T-helper 1 cell treated with Interleukin-12 subunit alpha and Interleukin-12 subunit beta and Interleukin-4 antibody, amounts not matched to agents 30 μg/mL and 1 μg/mL, for 36 hours (primary cell): Measurements from ENCODE around the gene TIE1.
A peak's percentile ranks its signal among the peaks of the same experiment; 100 is the strongest.

Source experiments
- H3K27ac Mint-ChIP-seq: one replicate; pipeline ENCODE4 v1.8.0; 2021; ENCODE audit warnings: mild to moderate bottlenecking, mixed read lengths
- H3K27me3 Mint-ChIP-seq: one replicate; pipeline ENCODE4 v1.8.0; 2021; ENCODE audit warnings: low read depth, mixed read lengths
- H3K36me3 Mint-ChIP-seq: one replicate; pipeline ENCODE4 v1.8.0; 2021; ENCODE audit warnings: low read depth, mixed read lengths
- H3K4me1 Mint-ChIP-seq: one replicate; pipeline ENCODE4 v1.8.0; 2021; ENCODE audit warnings: low read depth, mixed read lengths
- H3K4me3 Mint-ChIP-seq: one replicate; pipeline ENCODE4 v1.8.0; 2021; ENCODE audit warnings: mild to moderate bottlenecking, moderate library complexity, mixed read lengths
- H3K9me3 Mint-ChIP-seq: one replicate; pipeline ENCODE4 v1.8.0; 2021; ENCODE audit warnings: mixed read lengths

Gene TIE1

DNA sequence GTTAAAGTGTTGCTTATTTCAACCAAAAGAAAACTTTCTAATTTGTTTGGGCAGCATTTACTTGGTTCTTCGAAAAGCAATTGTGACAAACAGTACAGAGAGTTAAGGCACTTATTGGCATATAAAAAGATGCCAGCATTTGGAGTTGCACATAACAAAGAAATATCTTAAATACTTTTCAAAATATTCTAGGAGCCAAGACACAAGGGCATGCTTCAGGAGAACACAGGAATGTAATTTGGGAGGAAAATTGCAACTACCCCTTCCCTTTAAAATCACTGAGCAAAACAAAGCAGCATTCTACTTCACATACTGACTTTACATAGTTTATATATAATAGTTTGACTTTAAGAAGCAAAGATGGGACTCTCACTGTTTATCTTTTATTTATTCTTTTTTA is 4.6 kb upstream of the TIE1 start:
- Mint-ChIP-seq H3K27me3 (no peaks in the 10 kb centered on the region), H3K9me3 (no peaks in the 10 kb centered on the region), H3K4me3 (peak overlapping the region; percentile 44), H3K27ac (peak overlapping the region; percentile 77), H3K36me3 (no peaks in the 10 kb centered on the region), H3K4me1 (peaks cover 21% of the 10 kb centered on the region)

DNA sequence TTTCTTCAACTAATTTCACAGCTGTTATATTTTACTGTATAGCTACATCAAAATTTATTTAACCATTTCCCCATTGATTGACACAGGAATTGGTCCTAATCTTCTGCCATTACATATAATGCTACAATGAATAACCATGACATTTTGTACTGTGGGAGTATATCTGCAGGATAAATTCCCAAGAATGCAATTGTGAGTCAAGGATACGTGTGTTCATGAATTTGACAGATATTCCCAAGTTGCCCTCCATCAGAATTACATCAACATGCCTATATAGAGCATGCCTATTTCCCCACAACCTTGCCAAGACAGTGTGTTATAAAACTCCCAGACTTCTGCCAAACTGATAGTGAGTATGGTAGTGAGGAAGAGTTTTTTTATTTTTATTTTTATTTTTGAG is 2.7 kb upstream of the TIE1 start:
- H3K9me3 Mint-ChIP-seq = no peaks in the 10 kb centered on the region
- H3K4me1 Mint-ChIP-seq = peaks cover 21% of the 10 kb centered on the region
- no peaks in the 10 kb centered on the region for H3K36me3 Mint-ChIP-seq
- no peak overlapping the region for H3K4me3 Mint-ChIP-seq
- no peaks in the 10 kb centered on the region for H3K27me3 Mint-ChIP-seq
- H3K27ac Mint-ChIP-seq = no peak overlapping the region

GRCh38 chr1:43299101-43299500 is 1.7 kb upstream of the TIE1 start:
- Mint-ChIP-seq H3K4me3 (no peak overlapping the region), H3K4me1 (peaks cover 19% of the 10 kb centered on the region), H3K36me3 (no peaks in the 10 kb centered on the region), H3K27ac (no peak overlapping the region), H3K27me3 (no peaks in the 10 kb centered on the region), H3K9me3 (no peaks in the 10 kb centered on the region)

DNA sequence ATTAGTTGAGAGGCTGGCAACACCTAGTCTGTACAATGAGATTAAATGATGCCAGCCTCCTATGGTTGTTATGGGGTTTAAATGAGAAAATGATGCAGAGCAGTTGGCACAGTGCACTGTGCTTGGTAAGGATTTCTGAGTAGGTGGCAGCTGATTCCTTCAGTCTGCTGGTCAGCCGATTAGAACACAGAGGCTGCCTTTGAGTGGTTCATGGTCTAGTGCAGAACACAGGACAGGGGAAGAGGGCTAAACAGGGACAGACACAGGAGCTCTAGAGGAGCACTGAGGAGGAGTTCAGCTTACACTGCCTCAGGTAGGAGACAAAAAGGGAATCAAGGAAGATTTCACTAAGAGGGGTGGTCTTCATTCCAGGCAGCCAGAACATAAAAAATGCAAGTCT is 1.4 kb downstream of the TIE1 start:
- Mint-ChIP-seq H3K4me3 (no peak overlapping the region), H3K27me3 (no peaks in the 10 kb centered on the region), H3K4me1 (peaks cover 2% of the 10 kb centered on the region), H3K9me3 (no peaks in the 10 kb centered on the region), H3K27ac (no peak overlapping the region), H3K36me3 (no peaks in the 10 kb centered on the region)

DNA sequence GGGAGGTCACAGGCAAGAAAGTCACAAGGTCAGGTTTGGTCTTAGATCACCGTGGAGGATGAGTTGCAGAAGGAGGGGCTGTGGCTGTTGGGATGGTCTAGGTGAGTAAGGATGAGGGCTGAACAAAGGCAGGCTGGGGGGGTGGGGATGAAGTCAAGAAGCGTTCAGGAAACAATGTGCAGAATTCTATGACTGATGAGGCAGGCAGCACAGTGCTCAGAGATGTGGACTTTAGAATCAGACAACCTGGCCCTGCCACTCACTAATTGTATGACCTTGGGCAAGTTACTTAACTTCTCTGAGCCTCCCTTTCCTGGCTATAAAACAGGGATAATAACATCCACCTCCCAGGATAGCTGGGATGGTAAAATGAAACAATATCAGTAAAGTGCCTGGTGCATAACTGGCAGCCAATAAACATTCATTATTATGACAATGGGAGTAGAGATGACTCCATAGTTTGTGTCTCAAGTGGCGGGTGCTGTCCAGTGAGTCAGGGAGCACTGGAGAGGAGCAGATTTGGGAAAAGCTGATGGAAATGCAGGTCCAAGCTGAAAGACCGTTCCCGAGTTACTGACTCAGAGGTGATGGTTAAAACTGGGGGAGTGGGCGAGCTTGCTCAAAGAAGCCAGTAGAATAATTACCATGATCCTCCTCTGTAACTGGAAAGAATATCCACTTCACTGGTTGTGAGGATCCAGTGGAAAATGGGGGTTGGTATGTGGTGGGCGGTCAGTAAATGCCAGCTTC is 2.1 kb downstream of the TIE1 start:
- no peaks in the 10 kb centered on the region for H3K9me3 Mint-ChIP-seq
- no peaks in the 10 kb centered on the region for H3K36me3 Mint-ChIP-seq
- no peak overlapping the region for H3K4me3 Mint-ChIP-seq
- H3K27me3 Mint-ChIP-seq = no peaks in the 10 kb centered on the region
- H3K27ac Mint-ChIP-seq = no peak overlapping the region
- H3K4me1 Mint-ChIP-seq = peaks cover 2% of the 10 kb centered on the region

- H3K9me3 Mint-ChIP-seq = no peaks in the 10 kb centered on the region
- H3K4me3 Mint-ChIP-seq = no peak overlapping the region
- H3K4me1 Mint-ChIP-seq = peaks cover 2% of the 10 kb centered on the region
- no peaks in the 10 kb centered on the region for H3K36me3 Mint-ChIP-seq
- H3K27me3 Mint-ChIP-seq = no peaks in the 10 kb centered on the region
- no peak overlapping the region for H3K27ac Mint-ChIP-seq
Observed at GRCh38 chr1:43303471-43304313, 2.9 kb downstream of the TIE1 start.

DNA sequence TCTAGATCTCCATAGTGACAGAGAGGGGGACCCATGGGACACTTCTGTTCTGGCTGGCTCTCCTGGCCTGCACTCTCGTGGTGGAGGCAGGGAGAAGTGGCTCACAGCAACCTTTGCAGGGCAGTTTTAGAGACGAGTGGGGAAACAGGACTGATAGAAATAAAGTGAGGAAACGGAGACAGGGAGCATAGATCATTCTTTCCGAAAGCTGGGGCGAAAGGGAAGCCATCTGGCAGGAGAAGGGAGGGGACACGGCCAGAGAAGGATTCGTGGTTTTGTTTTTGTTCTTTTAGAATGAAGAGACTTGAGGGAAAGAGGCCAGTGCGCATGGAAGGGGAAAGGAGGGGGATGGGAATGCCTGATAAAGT is 3.5 kb downstream of the TIE1 start:
- no peaks in the 10 kb centered on the region for H3K36me3 Mint-ChIP-seq
- no peaks in the 10 kb centered on the region for H3K9me3 Mint-ChIP-seq
- H3K27me3 Mint-ChIP-seq = no peaks in the 10 kb centered on the region
- no peak overlapping the region for H3K4me3 Mint-ChIP-seq
- H3K4me1 Mint-ChIP-seq = peaks cover 2% of the 10 kb centered on the region
- H3K27ac Mint-ChIP-seq = no peak overlapping the region

DNA sequence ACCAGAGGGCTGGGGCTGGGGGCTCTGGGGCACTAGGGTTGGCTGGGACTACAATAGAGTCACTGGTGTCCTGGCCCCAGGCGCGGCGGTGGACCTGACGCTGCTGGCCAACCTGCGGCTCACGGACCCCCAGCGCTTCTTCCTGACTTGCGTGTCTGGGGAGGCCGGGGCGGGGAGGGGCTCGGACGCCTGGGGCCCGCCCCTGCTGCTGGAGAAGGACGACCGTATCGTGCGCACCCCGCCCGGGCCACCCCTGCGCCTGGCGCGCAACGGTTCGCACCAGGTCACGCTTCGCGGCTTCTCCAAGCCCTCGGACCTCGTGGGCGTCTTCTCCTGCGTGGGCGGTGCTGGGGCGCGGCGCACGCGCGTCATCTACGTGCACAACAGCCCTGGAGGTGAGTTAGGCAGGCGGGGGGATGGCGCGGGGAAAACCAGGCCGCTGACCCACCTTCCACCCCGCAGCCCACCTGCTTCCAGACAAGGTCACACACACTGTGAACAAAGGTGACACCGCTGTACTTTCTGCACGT is 4.1 kb downstream of the TIE1 start:
- no peaks in the 10 kb centered on the region for H3K9me3 Mint-ChIP-seq

GRCh38 chr1:43305461-43305860 is 4.7 kb downstream of the TIE1 start:
- Mint-ChIP-seq H3K9me3 (no peaks in the 10 kb centered on the region), H3K4me3 (no peak overlapping the region), H3K4me1 (peaks cover 2% of the 10 kb centered on the region), H3K27ac (no peak overlapping the region), H3K36me3 (no peaks in the 10 kb centered on the region), H3K27me3 (no peaks in the 10 kb centered on the region)

More for the DNA sequence above, 4.1 kb downstream of the TIE1 start:
- Mint-ChIP-seq H3K4me3 (no peak overlapping the region), H3K4me1 (peaks cover 2% of the 10 kb centered on the region), H3K36me3 (no peaks in the 10 kb centered on the region), H3K27me3 (no peaks in the 10 kb centered on the region), H3K27ac (no peak overlapping the region)

GRCh38 chr1:43305926-43306687 is 5.3 kb downstream of the TIE1 start:
- peaks cover 2% of the 10 kb centered on the region for H3K4me1 Mint-ChIP-seq

GRCh38 chr1:43306688-43307457 is 6.1 kb downstream of the TIE1 start:
- Mint-ChIP-seq H3K9me3 (no peaks in the 10 kb centered on the region), H3K4me1 (peaks cover 2% of the 10 kb centered on the region), H3K27ac (no peak overlapping the region), H3K36me3 (no peaks in the 10 kb centered on the region), H3K4me3 (no peak overlapping the region), H3K27me3 (peaks cover 4% of the 10 kb centered on the region)

More at GRCh38 chr1:43305926-43306687, 5.3 kb downstream of the TIE1 start:
- Mint-ChIP-seq H3K9me3 (no peaks in the 10 kb centered on the region), H3K36me3 (no peaks in the 10 kb centered on the region), H3K4me3 (no peak overlapping the region), H3K27me3 (peaks cover 4% of the 10 kb centered on the region), H3K27ac (no peak overlapping the region)

GRCh38 chr1:43307458-43308158 is 6.8 kb downstream of the TIE1 start:
- H3K9me3 Mint-ChIP-seq = no peaks in the 10 kb centered on the region
- no peaks in the 10 kb centered on the region for H3K36me3 Mint-ChIP-seq
- peaks cover 2% of the 10 kb centered on the region for H3K4me1 Mint-ChIP-seq
- no peak overlapping the region for H3K4me3 Mint-ChIP-seq
- H3K27ac Mint-ChIP-seq = no peak overlapping the region
- peaks cover 4% of the 10 kb centered on the region for H3K27me3 Mint-ChIP-seq

GRCh38 chr1:43308635-43309404 is 8.0 kb downstream of the TIE1 start:
- Mint-ChIP-seq H3K4me1 (peaks cover 2% of the 10 kb centered on the region), H3K9me3 (no peaks in the 10 kb centered on the region), H3K27me3 (peaks cover 4% of the 10 kb centered on the region), H3K36me3 (no peaks in the 10 kb centered on the region), H3K27ac (no peak overlapping the region), H3K4me3 (no peak overlapping the region)
